Neural cell (in vitro differentiated cells): ENCODE measurements around the gene APOBEC3G.

Experiments used
- EZH2 ChIP-seq: fragments of 200-600, 300-800 bp; shearing (Covaris generic), sonication (generic); IDR thresholded peaks from 2 replicates; pipeline ENCODE4 v1.6.1; 2014; ENCODE audit warnings: antibody characterized with exemption, low read length, borderline replicate concordance, mild to moderate bottlenecking; ENCODE audit not compliant: insufficient read depth, poor library complexity, severe bottlenecking
- POLR2AphosphoS5 ChIP-seq: IDR thresholded peaks from 2 replicates; pipeline ENCODE4 v1.6.1; 2012
- RAD21 ChIP-seq: fragments of 450-650 bp; conservative IDR thresholded peaks from 2 replicates; pipeline ENCODE4 v1.6.1; 2014; ENCODE audit warnings: antibody characterized with exemption, mild to moderate bottlenecking, moderate library complexity
- SMC3 ChIP-seq: fragments of 450-650 bp; conservative IDR thresholded peaks from 2 replicates; pipeline ENCODE4 v1.6.1; 2014; ENCODE audit warnings: antibody characterized with exemption, mild to moderate bottlenecking, moderate library complexity; ENCODE audit not compliant: poor library complexity
- TAF1 ChIP-seq: IDR thresholded peaks from 2 replicates; pipeline ENCODE4 v1.6.1; 2012; ENCODE audit warnings: low read depth
- TF ChIP-seq, protein P1 (sequence below): fragments of 450-650 bp; IDR thresholded peaks from 2 replicates; pipeline ENCODE4 v1.5.1; 2014; ENCODE audit warnings: antibody characterized with exemption, mild to moderate bottlenecking, moderate library complexity; ENCODE audit not compliant: poor library complexity, severe bottlenecking
- TF ChIP-seq, protein P2 (sequence below): IDR thresholded peaks from 2 replicates; pipeline ENCODE4 v1.6.1; 2012; ENCODE audit warnings: borderline replicate concordance

DNA sequence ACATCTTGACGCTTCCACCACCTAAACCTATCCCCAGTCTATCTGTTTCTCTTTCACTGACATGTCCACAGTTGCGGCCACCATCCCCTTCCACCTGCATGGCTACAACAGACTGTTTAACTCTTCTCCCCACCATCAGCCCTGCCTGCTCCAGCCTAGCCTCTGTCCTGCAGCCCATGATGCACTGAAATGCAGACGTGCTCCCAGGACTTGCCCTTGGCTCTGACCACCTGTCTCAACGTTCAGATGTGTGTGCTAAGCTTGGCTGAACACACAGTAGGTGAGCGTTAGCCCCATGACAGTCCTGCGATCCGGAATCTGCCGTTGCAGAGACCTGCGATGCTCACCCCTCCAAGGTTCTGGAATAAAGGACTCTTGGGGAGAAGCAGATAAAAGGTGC lies 52.7 kb downstream of the APOBEC3G start:
- TF ChIP-seq, protein P1, sequence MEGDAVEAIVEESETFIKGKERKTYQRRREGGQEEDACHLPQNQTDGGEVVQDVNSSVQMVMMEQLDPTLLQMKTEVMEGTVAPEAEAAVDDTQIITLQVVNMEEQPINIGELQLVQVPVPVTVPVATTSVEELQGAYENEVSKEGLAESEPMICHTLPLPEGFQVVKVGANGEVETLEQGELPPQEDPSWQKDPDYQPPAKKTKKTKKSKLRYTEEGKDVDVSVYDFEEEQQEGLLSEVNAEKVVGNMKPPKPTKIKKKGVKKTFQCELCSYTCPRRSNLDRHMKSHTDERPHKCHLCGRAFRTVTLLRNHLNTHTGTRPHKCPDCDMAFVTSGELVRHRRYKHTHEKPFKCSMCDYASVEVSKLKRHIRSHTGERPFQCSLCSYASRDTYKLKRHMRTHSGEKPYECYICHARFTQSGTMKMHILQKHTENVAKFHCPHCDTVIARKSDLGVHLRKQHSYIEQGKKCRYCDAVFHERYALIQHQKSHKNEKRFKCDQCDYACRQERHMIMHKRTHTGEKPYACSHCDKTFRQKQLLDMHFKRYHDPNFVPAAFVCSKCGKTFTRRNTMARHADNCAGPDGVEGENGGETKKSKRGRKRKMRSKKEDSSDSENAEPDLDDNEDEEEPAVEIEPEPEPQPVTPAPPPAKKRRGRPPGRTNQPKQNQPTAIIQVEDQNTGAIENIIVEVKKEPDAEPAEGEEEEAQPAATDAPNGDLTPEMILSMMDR: no peak
- no peak for TF ChIP-seq EZH2
- TF ChIP-seq TAF1: no peak
- no peak for TF ChIP-seq SMC3
- TF ChIP-seq, protein P2, sequence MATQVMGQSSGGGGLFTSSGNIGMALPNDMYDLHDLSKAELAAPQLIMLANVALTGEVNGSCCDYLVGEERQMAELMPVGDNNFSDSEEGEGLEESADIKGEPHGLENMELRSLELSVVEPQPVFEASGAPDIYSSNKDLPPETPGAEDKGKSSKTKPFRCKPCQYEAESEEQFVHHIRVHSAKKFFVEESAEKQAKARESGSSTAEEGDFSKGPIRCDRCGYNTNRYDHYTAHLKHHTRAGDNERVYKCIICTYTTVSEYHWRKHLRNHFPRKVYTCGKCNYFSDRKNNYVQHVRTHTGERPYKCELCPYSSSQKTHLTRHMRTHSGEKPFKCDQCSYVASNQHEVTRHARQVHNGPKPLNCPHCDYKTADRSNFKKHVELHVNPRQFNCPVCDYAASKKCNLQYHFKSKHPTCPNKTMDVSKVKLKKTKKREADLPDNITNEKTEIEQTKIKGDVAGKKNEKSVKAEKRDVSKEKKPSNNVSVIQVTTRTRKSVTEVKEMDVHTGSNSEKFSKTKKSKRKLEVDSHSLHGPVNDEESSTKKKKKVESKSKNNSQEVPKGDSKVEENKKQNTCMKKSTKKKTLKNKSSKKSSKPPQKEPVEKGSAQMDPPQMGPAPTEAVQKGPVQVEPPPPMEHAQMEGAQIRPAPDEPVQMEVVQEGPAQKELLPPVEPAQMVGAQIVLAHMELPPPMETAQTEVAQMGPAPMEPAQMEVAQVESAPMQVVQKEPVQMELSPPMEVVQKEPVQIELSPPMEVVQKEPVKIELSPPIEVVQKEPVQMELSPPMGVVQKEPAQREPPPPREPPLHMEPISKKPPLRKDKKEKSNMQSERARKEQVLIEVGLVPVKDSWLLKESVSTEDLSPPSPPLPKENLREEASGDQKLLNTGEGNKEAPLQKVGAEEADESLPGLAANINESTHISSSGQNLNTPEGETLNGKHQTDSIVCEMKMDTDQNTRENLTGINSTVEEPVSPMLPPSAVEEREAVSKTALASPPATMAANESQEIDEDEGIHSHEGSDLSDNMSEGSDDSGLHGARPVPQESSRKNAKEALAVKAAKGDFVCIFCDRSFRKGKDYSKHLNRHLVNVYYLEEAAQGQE: no peak
- no peak for TF ChIP-seq POLR2AphosphoS5
- no peak for TF ChIP-seq RAD21
